ENCODE results near the gene GALNTL6. TPM values are rescaled to one million over a fixed set of nuclear protein-coding genes. Genes with fewer than 3 reads are reported as not detected.

Gene GALNTL6
- total and polyA plus RNA-seq, 3 donors from 2014 or later: 2.9 to 6.2 (median 4.9) TPM

DNA sequence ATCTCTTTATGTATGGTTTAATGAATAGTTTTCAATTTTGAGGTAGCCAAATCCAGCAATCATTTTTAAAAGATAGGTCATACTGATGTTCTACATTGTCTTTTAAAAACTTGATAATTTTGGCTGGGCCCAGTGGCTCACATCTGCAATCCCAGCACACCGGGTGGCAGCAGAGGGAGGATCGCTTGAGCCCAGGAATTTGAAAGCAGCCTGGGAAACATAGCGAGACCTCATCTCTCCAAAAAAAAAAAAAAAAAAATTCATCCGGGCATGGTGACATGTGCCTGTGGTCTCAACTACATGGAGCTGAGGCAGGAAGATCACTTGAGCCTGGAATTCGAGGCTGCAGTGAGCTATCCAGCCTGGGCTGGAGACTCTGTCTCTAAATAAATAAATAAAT is 419.8 kb downstream of the GALNTL6 start:
- DNase-seq: no peak
- H3K36me3 ChIP-seq (ENCODE audit: low read depth, missing control alignments): no peaks in the 10 kb centered on the region
- H3K9me3 ChIP-seq: no peaks in the 10 kb centered on the region
- intact Hi-C loops (cut with DNase I; ENCODE audit: low total_unique reads): no loop called here
- TF ChIP-seq POLR2A (IDR thresholded peaks at IDR 0.05): no peak
- TF ChIP-seq, protein P1, sequence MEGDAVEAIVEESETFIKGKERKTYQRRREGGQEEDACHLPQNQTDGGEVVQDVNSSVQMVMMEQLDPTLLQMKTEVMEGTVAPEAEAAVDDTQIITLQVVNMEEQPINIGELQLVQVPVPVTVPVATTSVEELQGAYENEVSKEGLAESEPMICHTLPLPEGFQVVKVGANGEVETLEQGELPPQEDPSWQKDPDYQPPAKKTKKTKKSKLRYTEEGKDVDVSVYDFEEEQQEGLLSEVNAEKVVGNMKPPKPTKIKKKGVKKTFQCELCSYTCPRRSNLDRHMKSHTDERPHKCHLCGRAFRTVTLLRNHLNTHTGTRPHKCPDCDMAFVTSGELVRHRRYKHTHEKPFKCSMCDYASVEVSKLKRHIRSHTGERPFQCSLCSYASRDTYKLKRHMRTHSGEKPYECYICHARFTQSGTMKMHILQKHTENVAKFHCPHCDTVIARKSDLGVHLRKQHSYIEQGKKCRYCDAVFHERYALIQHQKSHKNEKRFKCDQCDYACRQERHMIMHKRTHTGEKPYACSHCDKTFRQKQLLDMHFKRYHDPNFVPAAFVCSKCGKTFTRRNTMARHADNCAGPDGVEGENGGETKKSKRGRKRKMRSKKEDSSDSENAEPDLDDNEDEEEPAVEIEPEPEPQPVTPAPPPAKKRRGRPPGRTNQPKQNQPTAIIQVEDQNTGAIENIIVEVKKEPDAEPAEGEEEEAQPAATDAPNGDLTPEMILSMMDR (IDR thresholded peaks at IDR 0.05): no peak
- no peak overlapping the region for H3K27ac ChIP-seq
- H3K4me3 ChIP-seq: no peak overlapping the region
- no peaks in the 10 kb centered on the region for H3K4me1 ChIP-seq
- no peaks in the 10 kb centered on the region for H3K27me3 ChIP-seq
- 62 to 73% methylated on average over 5 of the region's 5 CpGs for whole genome bisulfite sequencing, 2 donors

DNA sequence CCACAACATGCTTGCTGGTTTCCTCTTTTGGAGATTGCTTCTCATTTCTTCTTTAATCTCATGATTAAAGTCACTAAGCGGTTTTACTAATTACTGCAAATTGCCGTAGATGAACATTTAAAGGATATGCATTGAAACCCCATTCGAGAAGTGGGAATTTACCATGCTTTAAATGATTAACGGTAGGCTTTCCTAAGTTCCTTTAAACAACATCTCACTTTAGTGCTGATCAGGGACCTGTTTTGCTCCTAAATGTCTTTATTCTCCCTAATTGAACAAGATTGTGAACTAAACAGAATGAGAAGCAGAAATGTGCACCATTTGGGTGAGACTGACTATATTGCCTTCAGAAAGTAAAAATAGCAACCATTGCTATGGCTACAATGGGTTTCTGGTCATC is 430.3 kb downstream of the GALNTL6 start:
- Histone ChIP-seq H3K36me3 (ENCODE audit: low read depth, missing control alignments) (no peaks in the 10 kb centered on the region), H3K9me3 (no peaks in the 10 kb centered on the region), H3K4me1 (no peaks in the 10 kb centered on the region), H3K27me3 (no peaks in the 10 kb centered on the region), H3K27ac (no peak overlapping the region), H3K4me3 (no peak overlapping the region)
- no peak for TF ChIP-seq POLR2A (IDR thresholded peaks at IDR 0.05)
- TF ChIP-seq, protein P1 (IDR thresholded peaks at IDR 0.05): no peak
- no peak for DNase-seq
- intact Hi-C loops (cut with DNase I; ENCODE audit: low total_unique reads): no loop called here
- WGBS, 2 donors: 93% methylated on average over 4 of the region's 4 CpGs

DNA sequence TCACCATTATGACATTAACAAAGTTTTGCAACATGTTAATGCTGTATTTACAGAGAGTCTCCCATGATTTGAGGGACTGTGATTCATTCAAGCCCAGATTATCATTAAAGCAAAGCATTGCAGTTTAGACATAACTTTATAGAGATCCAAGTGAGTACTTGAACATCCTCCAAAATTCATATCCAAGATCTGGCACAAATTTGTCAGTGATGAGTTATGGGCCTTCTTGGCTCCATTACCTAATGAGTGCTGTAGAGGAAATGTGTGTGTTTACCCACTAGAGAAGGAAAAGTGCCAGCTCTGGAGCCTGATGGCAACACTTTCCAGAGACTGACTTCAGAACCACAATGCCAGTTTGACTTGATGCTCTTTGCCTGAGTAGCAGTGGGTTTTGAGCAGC is 432.3 kb downstream of the GALNTL6 start:
- TF ChIP-seq, protein P1 (IDR thresholded peaks at IDR 0.05): no peak
- no peak for TF ChIP-seq POLR2A (IDR thresholded peaks at IDR 0.05)
- intact Hi-C loops (cut with DNase I; ENCODE audit: low total_unique reads): no loop called here
- no peak for DNase-seq
- Histone ChIP-seq H3K9me3 (no peaks in the 10 kb centered on the region), H3K4me1 (no peaks in the 10 kb centered on the region), H3K36me3 (ENCODE audit: low read depth, missing control alignments) (no peaks in the 10 kb centered on the region), H3K27ac (no peak overlapping the region), H3K4me3 (no peak overlapping the region), H3K27me3 (no peaks in the 10 kb centered on the region)

DNA sequence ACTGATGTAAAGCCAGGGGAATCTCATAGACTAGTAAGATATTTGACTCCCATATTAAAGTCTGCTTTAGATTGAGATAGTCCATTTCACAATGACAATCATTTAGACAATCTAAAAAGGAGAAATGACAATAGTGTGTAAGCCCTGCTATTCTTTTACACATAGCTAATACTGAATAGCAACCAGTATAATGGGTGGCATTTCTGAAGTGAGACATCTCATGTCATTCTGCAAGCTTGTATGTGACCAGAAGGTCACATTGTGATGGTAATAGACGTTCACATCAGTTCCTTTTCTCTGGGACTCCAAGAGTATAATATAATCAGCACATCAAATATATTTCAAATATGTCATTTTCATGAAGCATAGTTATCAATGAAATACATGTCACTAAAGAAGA is 440.2 kb downstream of the GALNTL6 start:
- Histone ChIP-seq H3K27me3 (no peaks in the 10 kb centered on the region), H3K36me3 (ENCODE audit: low read depth, missing control alignments) (no peaks in the 10 kb centered on the region), H3K4me3 (no peak overlapping the region), H3K9me3 (no peaks in the 10 kb centered on the region), H3K4me1 (no peaks in the 10 kb centered on the region), H3K27ac (no peak overlapping the region)
- intact Hi-C loops (cut with DNase I; ENCODE audit: low total_unique reads): no loop called here
- 62 to 78% methylated on average over 1 of the region's 1 CpG for WGBS, 2 donors
- TF ChIP-seq POLR2A (IDR thresholded peaks at IDR 0.05): no peak
- TF ChIP-seq, protein P1 (IDR thresholded peaks at IDR 0.05): no peak
- no peak for DNase-seq

DNA sequence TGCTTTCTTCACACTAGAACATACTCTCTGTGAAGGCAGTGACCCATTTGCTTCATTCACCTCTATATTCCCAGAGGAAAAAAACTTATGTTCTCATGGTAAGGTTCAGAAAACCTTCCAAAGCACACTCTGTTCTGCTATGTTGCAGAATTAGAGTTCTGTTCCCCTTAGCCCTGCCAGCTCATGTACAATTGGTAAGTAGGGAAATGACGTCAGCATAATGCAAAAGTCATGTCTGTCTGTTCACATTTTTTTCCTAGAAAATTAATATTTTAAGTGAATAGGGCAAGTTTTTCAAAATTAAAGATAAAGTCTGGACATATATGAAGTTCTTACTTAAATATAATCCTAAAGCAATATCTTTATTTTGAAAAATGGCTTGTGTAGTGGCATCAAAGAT is 443.6 kb downstream of the GALNTL6 start:
- no peaks in the 10 kb centered on the region for H3K36me3 ChIP-seq (ENCODE audit: low read depth, missing control alignments)
- H3K4me1 ChIP-seq: no peaks in the 10 kb centered on the region
- H3K27me3 ChIP-seq: no peaks in the 10 kb centered on the region
- DNase-seq: no peak
- TF ChIP-seq, protein P1 (IDR thresholded peaks at IDR 0.05): no peak
- TF ChIP-seq POLR2A (IDR thresholded peaks at IDR 0.05): no peak
- H3K9me3 ChIP-seq: no peaks in the 10 kb centered on the region
- no peak overlapping the region for H3K4me3 ChIP-seq
- WGBS, 2 donors: 44 to 76% methylated on average over 1 of the region's 1 CpG
- H3K27ac ChIP-seq: no peak overlapping the region
- intact Hi-C loops (cut with DNase I; ENCODE audit: low total_unique reads): no loop called here

All from testis (tissue), 3 donors.